Left ventricle myocardium inferior (tissue), 1 donor: ENCODE data around the gene BEAN1. TPM values are rescaled to one million over a fixed set of nuclear protein-coding genes. Genes with fewer than 3 reads are reported as not detected.

Experiments used
- DNase-seq: peaks from one replicate; pipeline ENCODE4 v3.0.0-alpha.2; 2020
- H3K27ac ChIP-seq: fragments of 200-600 bp; replicated peaks from 2 replicates; pipeline ENCODE4 v1.8.0; 2021
- H3K27me3 ChIP-seq: fragments of 200-600 bp; 2 replicates; pipeline ENCODE4 v1.8.0; 2021; ENCODE audit warnings: low read depth
- H3K36me3 ChIP-seq: fragments of 200-600 bp; 2 replicates; pipeline ENCODE4 v1.8.0; 2021
- H3K4me1 ChIP-seq: fragments of 200-600 bp; 2 replicates; pipeline ENCODE4 v1.8.0; 2021
- H3K4me3 ChIP-seq: fragments of 200-600 bp; 2 replicates; pipeline ENCODE4 v1.8.0; 2021; ENCODE audit warnings: mild to moderate bottlenecking, moderate library complexity
- H3K9me3 ChIP-seq: fragments of 200-600 bp; replicated peaks from 2 replicates; pipeline ENCODE4 v1.8.0; 2021
- intact Hi-C: fragments of 100-400 bp; cut with micrococcal nuclease; formaldehyde crosslinking; loops from one replicate; pipeline ENCODE4 v1.11.0; 2022
- total RNA-seq: library from RNA; stranded (reverse); fragmentation: NEBNext Ultra II Directional; extraction: Animal tissue kit (Norgen Biotek cat#: 25700); gene quantifications from one replicate; pipeline ENCODE4 v1.2.1, GENCODE V29; 2021
- TF ChIP-seq, protein P1 (sequence below): fragments of 200-600 bp; IDR thresholded peaks from 2 replicates; pipeline ENCODE4 v1.8.0; 2021; ENCODE audit warnings: antibody characterized with exemption, mild to moderate bottlenecking, borderline replicate concordance
- donor health status: DM: no; HTN: yes; CAD: no; lungs with severe emphysema.

Gene BEAN1
- total RNA-seq, 1 donor from 2014 or later = 0.33 TPM

DNA sequence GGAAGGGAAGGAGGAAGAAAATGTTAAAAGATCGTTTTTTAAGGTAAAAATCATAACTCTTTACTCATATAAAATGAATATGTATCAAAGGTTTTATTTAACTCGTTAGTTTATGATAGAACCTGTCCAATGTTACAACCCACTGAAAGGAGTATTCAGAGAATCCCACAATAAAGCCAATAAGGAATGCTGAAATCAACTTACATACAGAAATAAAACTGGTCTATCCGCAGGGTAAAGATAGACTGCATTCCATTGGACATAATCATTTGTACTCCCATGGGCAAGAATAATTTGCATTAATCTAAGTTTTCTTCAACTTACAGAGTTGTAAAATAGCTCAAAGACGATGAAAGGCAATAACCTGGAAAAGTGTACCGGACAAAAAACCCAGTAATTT lies 17.9 kb upstream of the BEAN1 start:
- H3K27me3 ChIP-seq = peaks cover 8% of the 10 kb centered on the region
- H3K36me3 ChIP-seq = peaks cover 13% of the 10 kb centered on the region
- H3K4me1 ChIP-seq = peaks cover 30% of the 10 kb centered on the region
- peak overlapping the region; percentile 10 for H3K4me3 ChIP-seq
- intact Hi-C loops = loop anchor here (5.0 kb wide), 1 partner anchor 73 kb away; no protein-coding TSS in a partner anchor
- peak overlapping the region; percentile 89 for H3K27ac ChIP-seq
- DNase-seq = no peak
- TF ChIP-seq, protein P1, sequence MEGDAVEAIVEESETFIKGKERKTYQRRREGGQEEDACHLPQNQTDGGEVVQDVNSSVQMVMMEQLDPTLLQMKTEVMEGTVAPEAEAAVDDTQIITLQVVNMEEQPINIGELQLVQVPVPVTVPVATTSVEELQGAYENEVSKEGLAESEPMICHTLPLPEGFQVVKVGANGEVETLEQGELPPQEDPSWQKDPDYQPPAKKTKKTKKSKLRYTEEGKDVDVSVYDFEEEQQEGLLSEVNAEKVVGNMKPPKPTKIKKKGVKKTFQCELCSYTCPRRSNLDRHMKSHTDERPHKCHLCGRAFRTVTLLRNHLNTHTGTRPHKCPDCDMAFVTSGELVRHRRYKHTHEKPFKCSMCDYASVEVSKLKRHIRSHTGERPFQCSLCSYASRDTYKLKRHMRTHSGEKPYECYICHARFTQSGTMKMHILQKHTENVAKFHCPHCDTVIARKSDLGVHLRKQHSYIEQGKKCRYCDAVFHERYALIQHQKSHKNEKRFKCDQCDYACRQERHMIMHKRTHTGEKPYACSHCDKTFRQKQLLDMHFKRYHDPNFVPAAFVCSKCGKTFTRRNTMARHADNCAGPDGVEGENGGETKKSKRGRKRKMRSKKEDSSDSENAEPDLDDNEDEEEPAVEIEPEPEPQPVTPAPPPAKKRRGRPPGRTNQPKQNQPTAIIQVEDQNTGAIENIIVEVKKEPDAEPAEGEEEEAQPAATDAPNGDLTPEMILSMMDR = no peak
- H3K9me3 ChIP-seq = peaks cover 31% of the 10 kb centered on the region

- intact Hi-C loops = no loop called here
- DNase-seq = no peak
- H3K4me1 ChIP-seq = peaks cover 24% of the 10 kb centered on the region
Measured at GRCh38 chr16:66412182-66412581, 14.9 kb upstream of the BEAN1 start.

DNA sequence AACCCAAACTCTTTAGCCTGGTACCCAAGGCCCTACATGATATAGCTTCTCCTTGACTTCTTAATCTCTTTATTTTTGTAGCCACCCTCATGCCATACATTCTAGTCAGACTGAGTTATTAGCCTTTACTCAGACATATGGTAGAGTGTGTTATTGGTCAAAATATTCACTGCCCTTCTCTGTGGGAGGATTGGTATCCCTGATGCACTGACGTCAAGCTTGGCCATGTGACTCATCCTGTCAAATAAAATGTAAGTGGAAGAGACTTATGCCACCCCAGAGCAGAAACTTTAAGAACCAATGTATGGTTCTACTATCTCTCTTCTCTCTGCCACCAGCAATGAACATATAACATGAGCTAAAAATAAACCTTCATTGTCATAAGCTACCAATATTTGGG lies 12.2 kb upstream of the BEAN1 start:
- Histone ChIP-seq H3K27ac (no peak overlapping the region), H3K36me3 (no peaks in the 10 kb centered on the region), H3K27me3 (no peaks in the 10 kb centered on the region), H3K9me3 (peaks cover 35% of the 10 kb centered on the region), H3K4me1 (no peaks in the 10 kb centered on the region), H3K4me3 (no peak overlapping the region)
- DNase-seq = no peak
- TF ChIP-seq, protein P1 = no peak
- intact Hi-C loops = no loop called here

More at GRCh38 chr16:66412182-66412581, 14.9 kb upstream of the BEAN1 start:
- Histone ChIP-seq H3K27me3 (no peaks in the 10 kb centered on the region), H3K27ac (no peak overlapping the region), H3K9me3 (peaks cover 30% of the 10 kb centered on the region), H3K4me3 (no peak overlapping the region), H3K36me3 (no peaks in the 10 kb centered on the region)
- TF ChIP-seq, protein P1 = no peak

DNA sequence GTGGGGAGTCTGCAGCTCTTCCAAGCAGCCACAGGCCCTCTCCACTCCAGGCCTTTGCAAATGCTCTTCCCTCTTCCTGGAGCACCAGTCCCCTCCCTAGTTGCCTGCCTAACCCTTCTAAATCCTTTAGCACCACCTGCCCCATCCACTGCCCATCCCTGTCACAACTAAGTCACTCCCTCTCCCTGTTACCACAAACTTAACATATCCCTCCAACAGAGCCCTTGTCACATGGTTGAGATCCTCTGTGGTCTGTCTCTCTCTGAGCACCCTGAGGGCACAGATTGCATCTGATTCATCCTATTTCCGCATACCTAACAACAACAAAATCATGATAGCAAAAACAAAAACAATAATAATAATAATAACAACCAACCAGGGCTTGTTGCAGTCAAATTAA lies 11.0 kb upstream of the BEAN1 start:
- Histone ChIP-seq H3K27me3 (no peaks in the 10 kb centered on the region), H3K4me1 (no peaks in the 10 kb centered on the region), H3K9me3 (peaks cover 33% of the 10 kb centered on the region), H3K36me3 (no peaks in the 10 kb centered on the region), H3K4me3 (no peak overlapping the region), H3K27ac (no peak overlapping the region)
- intact Hi-C loops = no loop called here
- TF ChIP-seq, protein P1 = no peak
- no peak for DNase-seq

- no peak for DNase-seq
- TF ChIP-seq, protein P1 = no peak
- no peak overlapping the region for H3K27ac ChIP-seq
Measured at GRCh38 chr16:66416939-66417700, 10.0 kb upstream of the BEAN1 start.

More at GRCh38 chr16:66416939-66417700, 10.0 kb upstream of the BEAN1 start:
- Histone ChIP-seq H3K4me3 (no peak overlapping the region), H3K4me1 (no peaks in the 10 kb centered on the region), H3K27me3 (no peaks in the 10 kb centered on the region), H3K9me3 (peaks cover 23% of the 10 kb centered on the region), H3K36me3 (no peaks in the 10 kb centered on the region)
- intact Hi-C loops = no loop called here
